Thoracic aorta (tissue), 2 donors: ENCODE measurements around the gene TTC7B. TPM values are rescaled to one million over a fixed set of nuclear protein-coding genes. Genes with fewer than 3 reads are reported as not detected.

Experiments used
- ATAC-seq: fragments of 150-250 bp; one replicate; pipeline ENCODE4 v1.8.0; 2017; ENCODE audit warnings: low read depth; ENCODE audit not compliant: insufficient number of reproducible peaks, low FRiP score
- DNase-seq: peaks from one replicate; pipeline ENCODE4 v3.0.0-alpha.2; 2020; ENCODE audit warnings: low spot score
- H3K27ac ChIP-seq, 2 donors: fragments of 200-600 bp; sonication (generic); 1 replicate in 1 of 2; 2 replicates in 1 of 2; pipeline ENCODE4 v1.5.1; 2016; ENCODE audit warnings: mild to moderate bottlenecking in 2 of 2, moderate library complexity in 2 of 2
- H3K27me3 ChIP-seq: fragments of 200-600 bp; sonication (generic); replicated peaks from 2 replicates; pipeline ENCODE4 v1.6.0; 2016; ENCODE audit warnings: mild to moderate bottlenecking; ENCODE audit not compliant: insufficient read depth
- H3K36me3 ChIP-seq: fragments of 200-600 bp; sonication (generic); one replicate; pipeline ENCODE4 v1.5.1; 2016
- H3K4me1 ChIP-seq, 2 donors: fragments of 200-600 bp; sonication (generic); 1 replicate in 1 of 2; 2 replicates in 1 of 2; pipeline versions ENCODE4 v1.5.1 to v1.6.0; 2016; ENCODE audit warnings: low read depth in 2 of 2, mild to moderate bottlenecking in 1 of 2; ENCODE audit not compliant: control insufficient read depth in 1 of 2
- H3K4me3 ChIP-seq: fragments of 200-600 bp; sonication (generic); 2 replicates; pipeline ENCODE4 v1.5.1; 2016; ENCODE audit warnings: mild to moderate bottlenecking
- H3K9me3 ChIP-seq: fragments of 200-600 bp; sonication (generic); 2 replicates; pipeline ENCODE4 v1.5.1; 2016
- CTCF ChIP-seq: fragments of 200-600 bp; sonication (generic); IDR thresholded peaks from one replicate; pipeline ENCODE4 v1.5.1; 2019; ENCODE audit warnings: antibody characterized with exemption
- total RNA-seq, 2 donors: library from RNA; depleted of rRNA; stranded (reverse); fragments of >200 nt; gene quantifications; one replicate each; pipeline versions ENCODE4 v1.1.0 to v1.2.3, GENCODE V29; 2016

Gene TTC7B
- total RNA-seq, 2 donors from 2014 or later, result 38.9 to 56.3 TPM

- peaks cover 12 to 24% of the 10 kb centered on the region in 2 donors for H3K4me1 ChIP-seq
- ATAC-seq (no peak), DNase-seq (no peak)
- no peak overlapping the region for H3K4me3 ChIP-seq
- no peaks in the 10 kb centered on the region for H3K9me3 ChIP-seq
- H3K27ac ChIP-seq, result no peak overlapping the region
- no peak for TF ChIP-seq CTCF
- no peaks in the 10 kb centered on the region for H3K36me3 ChIP-seq
- no peaks in the 10 kb centered on the region for H3K27me3 ChIP-seq
Observed at GRCh38 chr14:90604356-90604755, 211.9 kb downstream of the TTC7B start.

GRCh38 chr14:90603841-90604240 lies 212.4 kb downstream of the TTC7B start:
- DNase-seq, result no peak
- Histone ChIP-seq H3K36me3 (no peaks in the 10 kb centered on the region), H3K27me3 (no peaks in the 10 kb centered on the region), H3K9me3 (no peaks in the 10 kb centered on the region), H3K4me1 (peaks cover 7 to 24% of the 10 kb centered on the region in 2 donors), H3K27ac (no peak overlapping the region), H3K4me3 (no peak overlapping the region)
- TF ChIP-seq CTCF, result no peak
- ATAC-seq, result no peak

GRCh38 chr14:90603336-90603735 lies 212.9 kb downstream of the TTC7B start:
- Histone ChIP-seq H3K4me1 (peaks cover 7 to 19% of the 10 kb centered on the region in 2 donors), H3K27ac (no peak overlapping the region), H3K27me3 (no peaks in the 10 kb centered on the region), H3K36me3 (no peaks in the 10 kb centered on the region), H3K9me3 (no peaks in the 10 kb centered on the region), H3K4me3 (no peak overlapping the region)
- DNase-seq (no peak), ATAC-seq (no peak)
- TF ChIP-seq CTCF, result no peak

GRCh38 chr14:90602088-90602687 lies 214.0 kb downstream of the TTC7B start:
- ATAC-seq (no peak), DNase-seq (no peak)
- peaks cover 7 to 17% of the 10 kb centered on the region in 2 donors for H3K4me1 ChIP-seq
- H3K4me3 ChIP-seq, result no peak overlapping the region
- no peak for TF ChIP-seq CTCF
- no peak overlapping the region for H3K27ac ChIP-seq
- no peaks in the 10 kb centered on the region for H3K9me3 ChIP-seq
- no peaks in the 10 kb centered on the region for H3K27me3 ChIP-seq
- H3K36me3 ChIP-seq, result no peaks in the 10 kb centered on the region

GRCh38 chr14:90601563-90601962 lies 214.7 kb downstream of the TTC7B start:
- Histone ChIP-seq H3K27ac (no peak overlapping the region), H3K36me3 (no peaks in the 10 kb centered on the region), H3K4me1 (peaks cover 7 to 17% of the 10 kb centered on the region in 2 donors), H3K27me3 (no peaks in the 10 kb centered on the region), H3K4me3 (no peak overlapping the region), H3K9me3 (no peaks in the 10 kb centered on the region)
- ATAC-seq, result no peak
- no peak for TF ChIP-seq CTCF
- no peak for DNase-seq
